ENCODE measurements around the gene AQP4. TPM values are rescaled to one million over a fixed set of nuclear protein-coding genes. Genes with fewer than 3 reads are reported as not detected.

The AQP4 gene
- total RNA-seq, 1 experiment from 2014 or later: 0.69 TPM

DNA sequence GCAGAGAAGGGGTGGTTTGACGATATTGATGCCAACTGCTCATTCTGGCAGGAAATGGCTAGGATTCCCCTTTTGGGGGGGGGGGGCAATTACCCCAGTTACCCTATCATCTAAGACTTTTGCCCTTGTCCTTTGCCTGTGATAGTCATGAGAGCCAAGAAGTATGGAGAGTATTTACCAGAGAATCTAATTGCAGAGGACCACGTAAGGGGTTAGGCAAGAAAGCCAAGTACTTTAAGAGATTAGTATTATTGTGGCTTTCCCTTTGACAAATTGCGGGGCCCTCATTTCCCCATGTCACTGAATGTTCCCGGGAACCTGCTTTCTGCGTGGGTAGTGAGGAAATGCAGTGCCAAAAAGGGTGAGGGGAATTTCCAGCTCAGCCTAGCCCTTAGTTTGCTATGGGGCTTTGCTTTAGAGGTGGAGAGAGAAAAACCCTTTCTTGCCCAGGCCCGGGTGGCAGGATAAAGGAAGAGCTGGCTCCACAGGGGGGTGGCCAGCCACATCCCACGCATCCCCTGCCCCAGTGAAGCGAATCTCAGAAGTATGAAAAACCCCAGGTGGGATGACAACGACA is 1.5 kb downstream of the AQP4 start:
- Histone ChIP-seq H3K4me3 (ENCODE audit: insufficient read depth, low read depth, low read length) (no peak overlapping the region), H3K36me3 (replicated peaks; ENCODE audit: control insufficient read depth, insufficient read depth, low read length) (no peaks in the 10 kb centered on the region), H3K27me3 (ENCODE audit: control insufficient read depth, insufficient read depth, low read length) (peaks cover 14% of the 10 kb centered on the region)
- no peak for DNase-seq

DNA sequence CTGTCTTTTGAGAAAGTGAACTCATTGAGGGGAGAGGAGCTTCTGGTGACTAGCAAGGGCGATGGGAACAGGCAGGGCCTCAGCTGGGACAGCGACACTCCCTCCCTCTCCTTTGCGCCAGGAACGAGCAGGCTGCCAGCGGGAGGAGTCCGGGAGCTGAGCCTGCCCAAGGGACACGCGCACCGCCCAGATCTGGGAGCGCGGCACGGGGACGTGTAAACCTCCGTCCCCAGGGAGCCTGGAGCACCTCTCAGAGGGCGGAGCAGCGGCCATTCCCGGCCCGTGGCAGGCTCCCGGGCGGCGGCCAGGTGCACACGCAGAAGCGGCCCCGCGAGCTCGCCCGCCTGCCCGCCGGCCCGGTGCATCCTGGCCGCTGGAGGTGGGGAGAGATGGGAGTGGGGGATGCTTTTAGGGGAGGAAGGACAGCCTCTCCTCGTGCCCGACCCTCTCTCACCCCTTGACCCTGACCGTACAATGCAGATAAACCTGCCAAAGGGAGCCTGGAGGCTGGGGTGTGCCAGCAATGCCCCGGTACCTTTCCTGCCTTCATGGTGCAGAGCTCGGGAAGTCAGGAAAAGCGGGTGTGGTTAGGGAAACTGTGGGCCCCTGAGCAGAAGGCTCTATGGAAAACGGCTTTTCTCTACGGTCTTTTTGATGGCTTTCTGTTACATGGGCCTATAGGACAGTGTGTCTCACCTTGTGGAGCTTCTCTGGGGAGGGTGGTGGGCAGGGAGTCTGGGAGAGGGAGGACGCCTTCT is 2.2 kb downstream of the AQP4 start:
- peak; percentile 70 for DNase-seq
- Histone ChIP-seq H3K27me3 (ENCODE audit: control insufficient read depth, insufficient read depth, low read length) (peaks cover 14% of the 10 kb centered on the region), H3K4me3 (ENCODE audit: insufficient read depth, low read depth, low read length) (peak overlapping the region; percentile 58), H3K36me3 (replicated peaks; ENCODE audit: control insufficient read depth, insufficient read depth, low read length) (no peaks in the 10 kb centered on the region)

DNA sequence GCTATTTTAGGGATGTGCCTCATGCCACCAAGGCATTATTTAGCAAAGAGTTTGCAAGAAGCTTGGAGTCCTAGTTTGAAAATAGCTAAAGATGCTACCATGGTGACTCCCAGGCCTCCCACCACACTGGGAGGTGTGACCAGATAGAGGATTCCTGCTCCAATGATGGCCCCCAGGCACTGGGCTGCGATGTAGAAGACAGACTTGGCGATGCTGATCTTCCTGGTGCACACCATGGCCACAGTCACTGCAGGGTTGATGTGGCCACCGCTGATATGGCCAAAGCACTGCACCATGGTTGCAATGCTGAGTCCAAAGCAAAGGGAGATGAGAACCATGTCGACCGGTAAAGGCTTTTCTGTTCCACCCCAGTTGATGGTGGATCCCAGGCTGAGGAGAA is 3.4 kb downstream of the AQP4 start:
- no peak for DNase-seq
- Histone ChIP-seq H3K4me3 (ENCODE audit: insufficient read depth, low read depth, low read length) (no peak overlapping the region), H3K36me3 (replicated peaks; ENCODE audit: control insufficient read depth, insufficient read depth, low read length) (no peaks in the 10 kb centered on the region), H3K27me3 (ENCODE audit: control insufficient read depth, insufficient read depth, low read length) (peaks cover 14% of the 10 kb centered on the region)

DNA sequence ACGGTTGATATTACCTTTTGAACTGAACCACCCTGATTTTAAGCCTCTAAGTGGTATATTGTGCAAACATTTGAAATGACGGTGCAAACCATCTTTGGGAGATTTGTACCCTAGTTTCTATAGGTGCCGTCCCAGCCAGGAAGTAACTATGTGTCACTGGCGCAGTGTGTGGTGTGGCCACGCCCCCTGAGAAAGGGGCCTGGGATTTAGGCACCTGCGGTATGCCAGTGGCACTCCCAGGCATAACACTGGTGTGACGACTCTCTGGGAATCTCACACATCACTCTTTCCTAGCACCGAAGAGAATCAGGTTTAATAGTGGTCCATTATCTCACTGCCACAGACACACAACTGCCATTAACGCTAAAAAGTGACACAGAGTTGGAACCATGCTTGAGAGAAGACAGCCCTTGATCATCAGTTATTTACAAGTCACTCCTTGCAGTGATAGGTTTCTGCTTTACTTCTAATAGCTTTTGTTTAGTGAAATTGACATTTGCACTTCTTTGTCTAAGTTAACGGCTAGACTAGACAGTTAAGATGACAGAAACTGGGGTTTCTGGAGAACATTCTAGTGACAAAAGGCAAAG is 11.1 kb downstream of the AQP4 start:
- Histone ChIP-seq H3K36me3 (replicated peaks; ENCODE audit: control insufficient read depth, insufficient read depth, low read length) (no peaks in the 10 kb centered on the region), H3K27me3 (ENCODE audit: control insufficient read depth, insufficient read depth, low read length) (no peaks in the 10 kb centered on the region), H3K4me3 (ENCODE audit: insufficient read depth, low read depth, low read length) (no peak overlapping the region)
- DNase-seq: peak; percentile 30

DNA sequence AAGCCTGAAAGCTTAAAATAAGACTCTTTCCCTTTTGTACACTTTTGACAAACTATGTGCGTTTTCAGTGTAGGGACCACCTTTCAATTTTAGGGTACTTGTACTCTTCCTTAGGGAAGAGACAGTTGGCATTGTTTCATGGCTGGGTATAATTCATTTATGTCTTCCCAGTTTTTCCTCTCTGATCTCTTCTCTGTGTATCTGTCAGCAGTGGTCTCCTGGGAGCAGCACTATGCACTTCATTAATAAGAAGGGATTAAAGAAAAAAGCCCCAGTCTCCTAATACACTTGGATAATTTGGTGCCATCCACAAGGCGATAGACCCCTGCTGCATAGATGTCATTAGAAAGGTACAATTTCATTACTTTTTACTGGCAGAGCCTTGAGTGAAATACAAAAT is 12.1 kb downstream of the AQP4 start:
- DNase-seq: no peak
- Histone ChIP-seq H3K4me3 (ENCODE audit: insufficient read depth, low read depth, low read length) (no peak overlapping the region), H3K36me3 (replicated peaks; ENCODE audit: control insufficient read depth, insufficient read depth, low read length) (no peaks in the 10 kb centered on the region), H3K27me3 (ENCODE audit: control insufficient read depth, insufficient read depth, low read length) (no peaks in the 10 kb centered on the region)

DNA sequence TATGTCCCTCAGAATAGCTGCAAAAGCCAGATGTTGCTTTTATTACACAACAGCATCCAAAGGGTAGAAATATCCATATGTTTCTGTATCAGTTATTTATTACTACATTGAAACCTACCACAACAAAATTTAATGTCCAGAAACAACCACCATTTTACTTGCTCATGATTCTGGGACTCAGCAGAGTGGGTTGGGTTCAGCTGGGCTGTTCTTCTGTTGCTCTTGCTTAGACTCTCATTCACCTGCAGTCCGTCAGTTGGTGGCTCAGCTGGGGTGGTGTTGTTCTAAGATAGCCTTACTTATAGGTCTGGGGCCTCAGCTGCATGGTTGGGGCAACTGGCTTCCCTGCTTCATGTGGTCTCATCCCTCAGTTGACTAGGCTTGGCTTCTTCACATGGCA is 21.7 kb downstream of the AQP4 start:
- Histone ChIP-seq H3K4me3 (ENCODE audit: insufficient read depth, low read depth, low read length) (no peak overlapping the region), H3K27me3 (ENCODE audit: control insufficient read depth, insufficient read depth, low read length) (no peaks in the 10 kb centered on the region), H3K36me3 (replicated peaks; ENCODE audit: control insufficient read depth, insufficient read depth, low read length) (no peaks in the 10 kb centered on the region)
- DNase-seq: no peak

DNA sequence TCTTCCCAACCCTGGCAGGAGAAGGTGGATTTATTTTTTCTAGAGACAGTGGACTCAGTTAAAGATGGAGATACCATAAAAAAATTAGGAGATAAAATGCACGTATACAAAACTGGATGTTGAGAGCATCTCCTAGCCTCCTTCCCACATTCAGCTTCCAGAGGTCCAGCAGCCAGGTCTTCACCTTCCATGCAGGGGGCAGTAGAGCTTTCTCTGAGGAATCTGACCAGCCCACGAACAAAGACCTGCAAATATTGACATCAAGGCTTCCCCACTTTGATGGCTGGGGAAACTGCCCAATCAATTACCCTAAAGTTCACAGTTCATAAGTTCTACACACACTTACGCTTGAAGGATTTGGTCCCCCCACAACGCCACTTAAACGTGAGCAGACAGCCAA is 24.5 kb downstream of the AQP4 start:
- DNase-seq: peak; percentile 52
- Histone ChIP-seq H3K27me3 (ENCODE audit: control insufficient read depth, insufficient read depth, low read length) (no peaks in the 10 kb centered on the region), H3K4me3 (ENCODE audit: insufficient read depth, low read depth, low read length) (no peak overlapping the region), H3K36me3 (replicated peaks; ENCODE audit: control insufficient read depth, insufficient read depth, low read length) (no peaks in the 10 kb centered on the region)

DNA sequence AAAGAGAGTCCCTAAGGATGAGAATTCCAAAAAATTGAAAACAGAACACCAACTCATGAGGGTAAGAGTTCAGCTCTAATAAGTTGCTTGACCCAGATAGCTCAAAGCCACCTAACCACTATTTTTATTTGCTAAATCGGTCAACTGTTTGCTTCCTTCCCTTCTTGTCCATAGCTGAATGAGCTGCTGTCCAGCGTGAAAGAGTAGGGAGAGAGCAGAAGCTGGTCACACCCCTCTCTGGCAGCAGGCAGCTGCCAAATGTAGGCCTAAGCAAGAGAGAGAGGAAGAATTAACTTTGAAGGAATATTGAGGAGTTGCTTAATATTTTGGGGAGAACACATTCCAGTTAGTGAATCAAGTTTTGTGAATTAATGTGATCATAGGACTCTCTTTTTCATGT is 25.9 kb downstream of the AQP4 start:
- no peak for DNase-seq
- no peaks in the 10 kb centered on the region for H3K36me3 ChIP-seq (replicated peaks; ENCODE audit: control insufficient read depth, insufficient read depth, low read length)
- H3K4me3 ChIP-seq (ENCODE audit: insufficient read depth, low read depth, low read length): no peak overlapping the region

DNA sequence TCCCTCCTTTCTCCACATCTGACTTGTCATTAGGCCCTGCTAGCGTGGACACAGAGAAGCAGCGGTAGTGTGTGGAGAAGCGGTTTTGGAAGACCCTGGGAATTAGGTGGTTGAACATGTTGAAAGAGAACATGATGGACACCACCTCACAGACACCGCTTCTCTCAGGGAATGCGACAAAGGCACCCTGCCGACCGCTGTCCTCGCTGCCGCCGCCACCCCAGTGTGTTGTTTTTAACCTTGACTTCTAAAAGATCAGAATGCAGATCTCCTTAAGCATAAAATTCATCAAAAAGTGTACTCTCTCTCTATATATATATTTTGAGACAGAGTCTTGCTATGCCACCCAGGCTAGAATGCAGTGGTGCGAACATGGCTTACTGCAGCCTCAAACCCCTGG is 33.2 kb downstream of the AQP4 start:
- Histone ChIP-seq H3K4me3 (ENCODE audit: insufficient read depth, low read depth, low read length) (no peak overlapping the region), H3K36me3 (replicated peaks; ENCODE audit: control insufficient read depth, insufficient read depth, low read length) (no peaks in the 10 kb centered on the region)

More for the DNA sequence above, 25.9 kb downstream of the AQP4 start:
- H3K27me3 ChIP-seq (ENCODE audit: control insufficient read depth, insufficient read depth, low read length): no peaks in the 10 kb centered on the region

DNA sequence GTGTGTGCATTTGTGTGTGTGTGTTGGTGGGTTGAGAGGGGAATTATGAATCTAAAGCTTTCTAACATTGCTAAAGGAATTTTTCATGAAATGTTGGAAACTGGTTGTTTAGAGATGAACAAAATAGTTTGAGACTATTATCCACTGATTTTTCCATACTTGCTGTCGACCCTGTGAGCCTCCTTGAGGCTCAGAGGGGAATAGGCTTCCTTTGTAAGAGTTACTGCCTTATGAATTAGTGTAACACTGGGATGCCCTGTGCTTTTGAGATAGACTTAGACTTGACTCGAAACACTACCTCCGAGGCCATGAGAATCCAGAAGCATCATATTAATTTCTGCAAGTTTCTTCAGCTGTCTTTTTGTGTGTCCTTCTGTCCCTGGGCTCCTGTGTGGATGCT is 37.9 kb downstream of the AQP4 start:
- H3K27me3 ChIP-seq (ENCODE audit: control insufficient read depth, insufficient read depth, low read length): no peaks in the 10 kb centered on the region
- DNase-seq: no peak
- no peaks in the 10 kb centered on the region for H3K36me3 ChIP-seq (replicated peaks; ENCODE audit: control insufficient read depth, insufficient read depth, low read length)
- no peak overlapping the region for H3K4me3 ChIP-seq (ENCODE audit: insufficient read depth, low read depth, low read length)

More for the DNA sequence above, 33.2 kb downstream of the AQP4 start:
- H3K27me3 ChIP-seq (ENCODE audit: control insufficient read depth, insufficient read depth, low read length): no peaks in the 10 kb centered on the region
- DNase-seq: no peak

DNA sequence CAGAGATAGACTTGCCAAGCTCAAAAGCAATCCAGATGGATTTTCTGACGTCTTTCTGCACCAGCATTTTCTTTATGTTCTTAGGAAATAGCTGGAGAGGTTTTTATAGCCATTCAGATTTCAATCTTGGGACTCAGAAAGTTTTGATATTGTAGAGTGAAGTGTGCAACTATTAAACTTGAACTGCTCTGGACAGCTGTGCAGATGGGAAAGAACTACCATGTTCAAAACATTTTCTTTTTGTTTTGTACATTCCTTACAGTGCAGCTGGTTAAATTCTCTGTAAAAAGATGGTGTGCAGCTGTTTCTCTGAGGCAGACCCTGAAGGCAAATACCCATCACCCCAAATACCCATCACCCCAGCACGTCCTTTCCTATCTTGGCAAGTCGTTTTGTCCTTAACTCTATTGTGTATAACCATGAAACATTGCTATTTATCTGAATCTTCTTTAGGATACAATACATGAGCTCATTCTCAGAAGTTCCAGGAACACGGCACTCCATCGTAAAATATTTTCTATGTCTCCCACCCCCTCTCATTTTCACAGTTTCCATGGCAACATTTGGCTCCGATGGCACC is 38.8 kb downstream of the AQP4 start:
- Histone ChIP-seq H3K27me3 (ENCODE audit: control insufficient read depth, insufficient read depth, low read length) (no peaks in the 10 kb centered on the region), H3K4me3 (ENCODE audit: insufficient read depth, low read depth, low read length) (no peak overlapping the region), H3K36me3 (replicated peaks; ENCODE audit: control insufficient read depth, insufficient read depth, low read length) (no peaks in the 10 kb centered on the region)
- no peak for DNase-seq

DNA sequence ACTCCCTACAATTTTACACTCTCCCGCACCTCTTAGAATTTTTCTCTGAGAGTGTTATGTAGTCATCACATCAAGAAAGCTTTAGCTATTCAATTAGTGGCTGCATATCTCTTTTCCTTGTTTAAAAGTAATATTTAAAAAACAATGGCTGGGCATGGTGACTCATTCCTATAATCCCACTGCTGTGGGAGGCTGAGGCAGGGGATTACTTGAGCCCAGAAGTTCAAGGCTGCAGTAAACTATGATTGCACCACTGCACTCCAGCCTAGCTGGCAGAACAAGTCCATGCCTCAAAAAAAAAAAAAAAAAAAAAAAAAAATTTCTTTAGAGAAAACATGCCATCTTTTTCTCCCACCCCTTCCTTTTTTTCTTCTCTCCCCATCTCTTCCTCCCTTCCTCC is 44.3 kb downstream of the AQP4 start:
- H3K27me3 ChIP-seq (ENCODE audit: control insufficient read depth, insufficient read depth, low read length): no peaks in the 10 kb centered on the region
- no peaks in the 10 kb centered on the region for H3K36me3 ChIP-seq (replicated peaks; ENCODE audit: control insufficient read depth, insufficient read depth, low read length)
- H3K4me3 ChIP-seq (ENCODE audit: insufficient read depth, low read depth, low read length): no peak overlapping the region
- DNase-seq: peak; percentile 1

DNA sequence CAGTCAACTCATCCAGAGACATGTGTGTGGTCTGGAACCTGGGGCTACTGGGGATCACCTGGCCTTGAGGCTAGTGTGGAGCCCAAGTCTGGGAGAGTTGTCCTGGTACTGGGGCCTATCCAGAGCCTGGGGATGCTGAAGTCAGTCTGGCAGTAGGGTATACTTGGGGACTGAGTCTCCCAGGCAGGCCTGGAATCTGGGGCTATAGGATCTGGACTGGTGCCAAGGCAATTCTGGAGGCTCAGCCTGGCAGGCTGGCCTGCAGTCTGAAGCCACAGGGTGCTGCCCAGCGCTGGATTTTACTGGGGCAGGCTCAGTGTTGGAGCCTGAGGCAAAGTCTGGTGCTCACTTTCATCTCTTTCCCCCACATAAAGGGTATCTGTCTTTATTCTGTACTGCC is 46.5 kb downstream of the AQP4 start:
- H3K27me3 ChIP-seq (ENCODE audit: control insufficient read depth, insufficient read depth, low read length): no peaks in the 10 kb centered on the region
- no peaks in the 10 kb centered on the region for H3K36me3 ChIP-seq (replicated peaks; ENCODE audit: control insufficient read depth, insufficient read depth, low read length)
- H3K4me3 ChIP-seq (ENCODE audit: insufficient read depth, low read depth, low read length): no peak overlapping the region
- no peak for DNase-seq

DNA sequence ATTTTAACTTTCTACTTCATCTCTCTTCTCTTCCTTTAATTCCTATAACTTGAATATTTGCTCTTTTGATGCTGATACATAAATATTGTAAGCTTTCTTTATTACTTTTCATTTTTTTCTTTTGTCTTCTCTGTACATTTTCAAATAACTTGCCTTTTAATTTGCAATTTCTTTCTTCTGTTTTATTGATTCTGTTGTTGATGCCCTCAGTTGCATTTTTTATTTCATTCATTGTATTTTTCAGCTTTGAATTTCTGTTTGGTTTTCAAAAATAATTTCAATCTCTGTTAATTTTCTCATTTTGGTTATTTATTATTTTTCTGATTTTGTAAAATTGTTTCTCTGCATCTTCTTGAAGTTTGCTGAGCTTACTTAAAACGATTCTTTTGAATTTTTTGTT is 47.0 kb downstream of the AQP4 start:
- DNase-seq: no peak
- Histone ChIP-seq H3K36me3 (replicated peaks; ENCODE audit: control insufficient read depth, insufficient read depth, low read length) (no peaks in the 10 kb centered on the region), H3K27me3 (ENCODE audit: control insufficient read depth, insufficient read depth, low read length) (no peaks in the 10 kb centered on the region), H3K4me3 (ENCODE audit: insufficient read depth, low read depth, low read length) (no peak overlapping the region)

DNA sequence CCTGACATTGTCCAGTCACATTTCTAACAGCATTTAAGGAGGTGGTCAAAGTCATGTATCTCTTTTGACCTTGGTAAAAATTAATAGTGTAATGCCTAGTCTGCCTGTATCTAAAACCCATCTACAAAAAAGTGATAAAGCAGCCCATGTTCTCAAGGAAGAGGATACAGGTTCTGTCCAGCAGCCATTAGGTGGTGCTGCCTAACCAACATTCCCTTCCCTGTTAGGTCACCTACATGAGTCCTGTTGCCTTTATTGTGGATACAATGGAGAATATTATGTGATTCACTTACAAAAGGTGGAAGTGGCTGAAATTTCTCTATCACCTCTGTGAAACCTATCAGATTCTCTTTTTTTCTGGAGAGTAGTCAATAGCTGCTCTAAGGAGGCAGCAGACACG is 52.5 kb downstream of the AQP4 start:
- peak; percentile 56 for DNase-seq

More for the DNA sequence above, 52.5 kb downstream of the AQP4 start:
- Histone ChIP-seq H3K27me3 (ENCODE audit: control insufficient read depth, insufficient read depth, low read length) (no peaks in the 10 kb centered on the region), H3K36me3 (replicated peaks; ENCODE audit: control insufficient read depth, insufficient read depth, low read length) (no peaks in the 10 kb centered on the region), H3K4me3 (ENCODE audit: insufficient read depth, low read depth, low read length) (no peak overlapping the region)

All from H7 (cell line).